NCI-H1694 treated with DMSO at 0.1 percent for 48 hours (cell line): ENCODE results near the gene SLC46A2.
A peak's percentile ranks its signal among the peaks of the same experiment; 100 is the strongest.

Source experiments
- DNase-seq: peaks from one replicate; lab custom pipeline; 2025; lab: John Stamatoyannopoulos, UW

The SLC46A2 gene

GRCh38 chr9:112858625-112859147, 32.0 kb downstream of the SLC46A2 start:
- no peak for DNase-seq

- no peak for DNase-seq
Measured at GRCh38 chr9:112858005-112858404, 32.7 kb downstream of the SLC46A2 start.

GRCh38 chr9:112856843-112857242, 33.8 kb downstream of the SLC46A2 start:
- DNase-seq = no peak

GRCh38 chr9:112856200-112856599, 34.5 kb downstream of the SLC46A2 start:
- DNase-seq = no peak

- DNase-seq = no peak
Measured at GRCh38 chr9:112854657-112855056, 36.0 kb downstream of the SLC46A2 start.

- DNase-seq = no peak
Measured at GRCh38 chr9:112853882-112854585, 36.6 kb downstream of the SLC46A2 start.

- no peak for DNase-seq
Measured at GRCh38 chr9:112852741-112853504, 37.8 kb downstream of the SLC46A2 start.

GRCh38 chr9:112850840-112851239, 39.8 kb downstream of the SLC46A2 start:
- no peak for DNase-seq

- DNase-seq = no peak
Measured at GRCh38 chr9:112849363-112849922, 41.2 kb downstream of the SLC46A2 start.

GRCh38 chr9:112848316-112849151, 42.1 kb downstream of the SLC46A2 start:
- DNase-seq = no peak

- DNase-seq = no peak
Measured at GRCh38 chr9:112846528-112847488, 43.9 kb downstream of the SLC46A2 start.

- DNase-seq = peak; percentile 2
Measured at GRCh38 chr9:112844771-112845542, 45.7 kb downstream of the SLC46A2 start.

GRCh38 chr9:112842555-112842954, 48.1 kb downstream of the SLC46A2 start:
- no peak for DNase-seq

- DNase-seq = no peak
Measured at GRCh38 chr9:112841261-112841660, 49.4 kb downstream of the SLC46A2 start.

- DNase-seq = no peak
Measured at GRCh38 chr9:112839331-112839730, 51.3 kb downstream of the SLC46A2 start.

- no peak for DNase-seq
Measured at GRCh38 chr9:112838342-112838741, 52.3 kb downstream of the SLC46A2 start.

GRCh38 chr9:112836394-112836793, 54.3 kb downstream of the SLC46A2 start:
- no peak for DNase-seq

- no peak for DNase-seq
Measured at GRCh38 chr9:112833081-112833480, 57.6 kb downstream of the SLC46A2 start.

- DNase-seq = no peak
Measured at GRCh38 chr9:112831969-112832368, 58.7 kb downstream of the SLC46A2 start.

GRCh38 chr9:112831281-112831851, 59.3 kb downstream of the SLC46A2 start:
- no peak for DNase-seq
